ENCODE data around the gene TMEM143. TPM values are rescaled to one million over a fixed set of nuclear protein-coding genes. Genes with fewer than 3 reads are reported as not detected.

The TMEM143 gene
- total and polyA plus RNA-seq, 10 of the 15 experiments (the other 5 are each of a cell fraction or from before 2014, with no cell fraction given): 1.5 to 19.5 (median 10.1) TPM

GRCh38 chr19:48295458-48295857 is 68.3 kb downstream of the TMEM143 start (continued):
- TF ChIP-seq E2F8 (IDR thresholded peaks at IDR 0.05; ENCODE audit: low read depth, partially characterized antibody) (no peak), TCF12 (IDR thresholded peaks at IDR 0.05; ENCODE audit: low read depth, low read length) (no peak), SREBF1 (IDR thresholded peaks at IDR 0.05; ENCODE audit: low read length) (no peak), BCL3 (IDR thresholded peaks at IDR 0.05; ENCODE audit: borderline replicate concordance, insufficient read depth, low read depth, low read length, poor library complexity, severe bottlenecking) (no peak), MYC (IDR thresholded peaks at IDR 0.05; ENCODE audit: insufficient read depth, insufficient read length, insufficient replicate concordance, low read length, severe bottlenecking) (no peak)

GRCh38 chr19:48292798-48293197 is 70.9 kb downstream of the TMEM143 start:
- ChIA-PET RAD21 (ENCODE audit: unreplicated experiment) (interaction anchor here (0.6 to 1.6 kb wide), 2 partner anchors 41 to 123 kb away, joined by 4 read pairs; no protein-coding TSS in a partner anchor), SMC1A (ENCODE audit: uncharacterized antibody, unreplicated experiment) (interaction anchor here (0.6 to 1.0 kb wide), 3 partner anchors 26 to 40 kb away, joined by 3 to 4 read pairs (median 4); no protein-coding TSS in a partner anchor), CTCF (interaction anchor here (1.1 to 1.2 kb wide), 3 partner anchors 21 to 32 kb away, joined by 3 to 5 read pairs (median 3); no protein-coding TSS in a partner anchor), POLR2A (interaction anchor here (0.5 kb wide), 1 partner anchor 264 kb away, joined by 5 read pairs; no protein-coding TSS in a partner anchor)
- DNase-seq (ENCODE audit: low read depth, low spot score) (no peak), ATAC-seq (no peak), FAIRE-seq (no peak)
- no peak overlapping the region for H3K9ac ChIP-seq (ENCODE audit: control insufficient read depth, insufficient read depth, low read length)
- no peak overlapping the region for H2AFZ ChIP-seq (ENCODE audit: control insufficient read depth, low read depth, low read length)
- no TSS peak for BruUV-seq (replicated peaks)
- intact Hi-C loops (cut with micrococcal nuclease; ENCODE audit: unreplicated experiment) (no loop called here), in situ Hi-C loops (cut with MboI) (loop anchor here (10.0 kb wide), 1 partner anchor 328 kb away; no protein-coding TSS in a partner anchor)
- no peak overlapping the region for H3K4me2 ChIP-seq (ENCODE audit: control insufficient read depth, insufficient read depth)
- no peaks in the 10 kb centered on the region for H3K27me3 ChIP-seq (replicated peaks in 1 of 2; ENCODE audit: control insufficient read depth in 2 of 2, insufficient read depth in 2 of 2, low read length in 1 of 2)
- H3K9me3 ChIP-seq (replicated peaks; ENCODE audit: control insufficient read depth, insufficient read depth, low read length): no peaks in the 10 kb centered on the region
- no peaks in the 10 kb centered on the region for H4K20me1 ChIP-seq (ENCODE audit: control insufficient read depth, insufficient read depth)
- 40% methylated on average over 4 of the region's 4 CpGs for WGBS (ENCODE audit: insufficient coverage, insufficient replicate concordance, low lambda C conversion rate, missing lambda C conversion rate)
- no peak overlapping the region for H3K4me3 ChIP-seq
- no peaks in the 10 kb centered on the region for H3K36me3 ChIP-seq (ENCODE audit: control insufficient read depth in 2 of 2, insufficient read depth in 2 of 2, low read length in 1 of 2)
- H3K79me2 ChIP-seq (ENCODE audit: control insufficient read depth, insufficient read depth, low read length): no peaks in the 10 kb centered on the region
- H3K4me1 ChIP-seq (ENCODE audit: control insufficient read depth, insufficient read depth, low read length): peaks cover 3% of the 10 kb centered on the region; the same call in 1 of the 2 replicates
- H3K27ac ChIP-seq (ENCODE audit: control insufficient read depth, insufficient read depth): no peak overlapping the region
- TF ChIP-seq SPI1 (IDR thresholded peaks at IDR 0.05; ENCODE audit: borderline replicate concordance, insufficient read depth, low read depth, low read length) (no peak), NR2C1 (IDR thresholded peaks at IDR 0.05) (no peak), IKZF2 (IDR thresholded peaks at IDR 0.05) (no peak), USF1 (IDR thresholded peaks at IDR 0.05; ENCODE audit: borderline replicate concordance, extremely low read length, insufficient read depth, low read depth, low read length) (no peak), USF2 (IDR thresholded peaks at IDR 0.05; ENCODE audit: borderline replicate concordance, low read depth, low read length) (no peak), FOXK2 (IDR thresholded peaks at IDR 0.05) (no peak), ZBTB4 (CRISPR knock-in tag; IDR thresholded peaks at IDR 0.05) (no peak)

Measured in GM12878 (cell line).